ENCODE data around the gene VSIG1.

VSIG1 gene

GRCh38 chrX:108068121-108068520 lies 23.3 kb downstream of the VSIG1 start:
- FAIRE-seq = no peak

GRCh38 chrX:108070891-108071290 lies 26.0 kb downstream of the VSIG1 start:
- no peak for FAIRE-seq

- FAIRE-seq = no peak
Measured at GRCh38 chrX:108071578-108071977, 26.7 kb downstream of the VSIG1 start.

GRCh38 chrX:108072746-108073145 lies 27.9 kb downstream of the VSIG1 start:
- FAIRE-seq = no peak

- FAIRE-seq = no peak
Measured at GRCh38 chrX:108081110-108081509, 36.2 kb downstream of the VSIG1 start.

GRCh38 chrX:108087792-108088191 lies 42.9 kb downstream of the VSIG1 start:
- no peak for FAIRE-seq

- no peak for FAIRE-seq
Measured at GRCh38 chrX:108088511-108088910, 43.6 kb downstream of the VSIG1 start.

- FAIRE-seq = no peak
Measured at GRCh38 chrX:108090491-108091263, 45.8 kb downstream of the VSIG1 start.

- peak; percentile 99 for FAIRE-seq
Measured at GRCh38 chrX:108091264-108091877, 46.5 kb downstream of the VSIG1 start, which contains the start of the genes ATG4A and PSMD10. Gene ATG4A, plus strand, starts transcription at chrX:108091778. Its CDS starts 49 bp downstream, at chrX:108091827. Gene PSMD10, minus strand, starts transcription at chrX:108091542. Its CDS starts 22 bp downstream, at chrX:108091520.

GRCh38 chrX:108091878-108092291 lies 47.0 kb downstream of the VSIG1 start:
- FAIRE-seq = no peak

GRCh38 chrX:108097380-108097779 lies 52.5 kb downstream of the VSIG1 start:
- no peak for FAIRE-seq

- no peak for FAIRE-seq
Measured at GRCh38 chrX:108105473-108105872, 60.6 kb downstream of the VSIG1 start.

- FAIRE-seq = no peak
Measured at GRCh38 chrX:108114541-108114940, 69.7 kb downstream of the VSIG1 start.

GRCh38 chrX:108117988-108118387 lies 73.1 kb downstream of the VSIG1 start:
- FAIRE-seq = no peak

- no peak for FAIRE-seq
Measured at GRCh38 chrX:108121291-108121690, 76.4 kb downstream of the VSIG1 start.

GRCh38 chrX:108122748-108123147 lies 77.9 kb downstream of the VSIG1 start:
- no peak for FAIRE-seq

- FAIRE-seq = no peak
Measured at GRCh38 chrX:108123591-108124366, 78.9 kb downstream of the VSIG1 start.

GRCh38 chrX:108126661-108127060 lies 81.8 kb downstream of the VSIG1 start:
- FAIRE-seq = no peak

GRCh38 chrX:108127152-108127551 lies 82.3 kb downstream of the VSIG1 start:
- FAIRE-seq = no peak
